H9 (cell line): ENCODE measurements around the gene CNTN2. TPM values are rescaled to one million over a fixed set of nuclear protein-coding genes. Genes with fewer than 3 reads are reported as not detected.

Experiments
- DNase-seq: peaks from one replicate; pipeline ENCODE4 v3.0.0-alpha.2; 2017
- H2AFZ ChIP-seq: one replicate; pipeline ENCODE4 v1.6.1; 2013; ENCODE audit warnings: mild to moderate bottlenecking, low read length, control low read depth, moderate library complexity
- H2AK5ac ChIP-seq: 2 replicates; pipeline ENCODE4 v1.6.1; 2013; ENCODE audit warnings: low read length, control low read depth, mixed read lengths; ENCODE audit not compliant: insufficient read length
- H2BK120ac ChIP-seq: one replicate; pipeline ENCODE4 v1.6.1; 2013; ENCODE audit warnings: low read depth, mild to moderate bottlenecking, low read length, control low read depth, inconsistent platforms; ENCODE audit not compliant: poor library complexity, severe bottlenecking
- H2BK12ac ChIP-seq: 2 replicates; pipeline ENCODE4 v1.6.1; 2013; ENCODE audit warnings: low read length, control low read depth, mixed read lengths, low read depth; ENCODE audit not compliant: insufficient read length
- H2BK15ac ChIP-seq: 2 replicates; pipeline ENCODE4 v1.6.1; 2013; ENCODE audit warnings: low read depth, low read length, control low read depth
- H2BK20ac ChIP-seq: one replicate; pipeline ENCODE4 v1.6.1; 2013; ENCODE audit warnings: low read depth, mild to moderate bottlenecking, low read length, control low read depth, inconsistent platforms; ENCODE audit not compliant: poor library complexity, severe bottlenecking
- H2BK5ac ChIP-seq: 2 replicates; pipeline ENCODE4 v1.6.1; 2013; ENCODE audit warnings: low read length, control low read depth, mixed read lengths; ENCODE audit not compliant: insufficient read length
- H3K14ac ChIP-seq: 2 replicates; pipeline ENCODE4 v1.6.1; 2013; ENCODE audit warnings: low read length, control low read depth; ENCODE audit not compliant: insufficient read depth
- H3K18ac ChIP-seq: 2 replicates; pipeline ENCODE4 v1.6.1; 2013; ENCODE audit warnings: low read depth, mild to moderate bottlenecking, mixed read lengths, low read length, control low read depth; ENCODE audit not compliant: insufficient read length
- H3K23ac ChIP-seq: 2 replicates; pipeline ENCODE4 v1.6.1; 2013; ENCODE audit warnings: low read length, control low read depth, mixed read lengths, low read depth; ENCODE audit not compliant: insufficient read length
- H3K23me2 ChIP-seq: 2 replicates; pipeline ENCODE4 v1.6.1; 2013; ENCODE audit warnings: low read depth, mild to moderate bottlenecking, mixed read lengths, low read length, control low read depth; ENCODE audit not compliant: insufficient read length, poor library complexity, severe bottlenecking
- H3K27ac ChIP-seq: 2 replicates; pipeline ENCODE4 v1.5.1; 2013; ENCODE audit warnings: low read length, control low read depth, mixed read lengths, low read depth; ENCODE audit not compliant: insufficient read length
- H3K27me3 ChIP-seq: 2 replicates; pipeline ENCODE4 v1.6.1; 2013; ENCODE audit warnings: low read length, control low read depth, inconsistent platforms; ENCODE audit not compliant: insufficient read depth
- H3K4ac ChIP-seq: 2 replicates; pipeline ENCODE4 v1.6.1; 2013; ENCODE audit warnings: low read depth, mild to moderate bottlenecking, control low read depth, inconsistent platforms, low read length, moderate library complexity
- H3K4me1 ChIP-seq: 2 replicates; pipeline ENCODE4 v1.6.1; 2013; ENCODE audit warnings: low read length, control low read depth, inconsistent platforms; ENCODE audit not compliant: insufficient read depth
- H3K4me2 ChIP-seq: 2 replicates; pipeline ENCODE4 v1.6.1; 2013; ENCODE audit warnings: low read length, control low read depth, mixed read lengths; ENCODE audit not compliant: insufficient read length, insufficient read depth
- H3K56ac ChIP-seq: 2 replicates; pipeline ENCODE4 v1.6.1; 2013; ENCODE audit warnings: low read depth, mild to moderate bottlenecking, mixed read lengths, low read length, control low read depth; ENCODE audit not compliant: insufficient read length
- H3K79me1 ChIP-seq: 2 replicates; pipeline ENCODE4 v1.6.1; 2013; ENCODE audit warnings: low read depth, mild to moderate bottlenecking, moderate library complexity, low read length, control low read depth, inconsistent platforms; ENCODE audit not compliant: insufficient read depth, poor library complexity, severe bottlenecking
- H3K79me2 ChIP-seq: 2 replicates; pipeline ENCODE4 v1.6.1; 2013; ENCODE audit warnings: low read length, control low read depth, inconsistent platforms; ENCODE audit not compliant: insufficient read depth
- H3K9ac ChIP-seq: 2 replicates; pipeline ENCODE4 v1.6.1; 2013; ENCODE audit warnings: low read length, control low read depth, mixed read lengths; ENCODE audit not compliant: insufficient read length; ENCODE audit errors: extremely low read depth
- H3K9me3 ChIP-seq: one replicate; pipeline ENCODE4 v1.6.1; 2013; ENCODE audit warnings: low read depth, low read length, inconsistent platforms; ENCODE audit not compliant: control insufficient read depth
- H3T11ph ChIP-seq: one replicate; pipeline ENCODE4 v1.6.1; 2013; ENCODE audit warnings: mild to moderate bottlenecking, low read length, control low read depth, inconsistent platforms
- H4K20me1 ChIP-seq: one replicate; pipeline ENCODE4 v1.6.1; 2013; ENCODE audit not compliant: control insufficient read depth, insufficient read length, insufficient read depth
- H4K5ac ChIP-seq: 2 replicates; pipeline ENCODE4 v1.6.1; 2013; ENCODE audit warnings: low read depth, mild to moderate bottlenecking, mixed read lengths, low read length, control low read depth; ENCODE audit not compliant: insufficient read length
- H4K8ac ChIP-seq: replicated peaks from 2 replicates; pipeline ENCODE4 v1.6.1; 2013; ENCODE audit warnings: low read length, control low read depth, mixed read lengths, low read depth; ENCODE audit not compliant: insufficient read length
- H4K91ac ChIP-seq: 2 replicates; pipeline ENCODE4 v1.6.1; 2013; ENCODE audit warnings: low read depth, mild to moderate bottlenecking, moderate library complexity, mixed read lengths, low read length, control low read depth; ENCODE audit not compliant: insufficient read length
- H3K27ac Mint-ChIP-seq, 3 experiments: 2 replicates in 2 of 3; 3 replicates in 1 of 3; pipeline ENCODE4 v1.8.0; 2020 to 2021; ENCODE audit warnings: mixed read lengths in 3 of 3, mild to moderate bottlenecking in 1 of 3, moderate library complexity in 1 of 3
- H3K27me3 Mint-ChIP-seq: 2 replicates; pipeline ENCODE4 v1.8.0; 2021; ENCODE audit warnings: low read depth, mild to moderate bottlenecking, moderate library complexity, mixed read lengths
- H3K36me3 Mint-ChIP-seq, 3 experiments: 2 replicates in 2 of 3; 3 replicates in 1 of 3; pipeline ENCODE4 v1.8.0; 2020 to 2021; ENCODE audit warnings: low read depth in 3 of 3, mixed read lengths in 3 of 3; ENCODE audit not compliant: insufficient read depth in 1 of 3
- H3K4me1 Mint-ChIP-seq, 2 experiments: 2 replicates each; pipeline ENCODE4 v1.8.0; 2020; ENCODE audit warnings: mixed read lengths in 2 of 2
- H3K4me3 Mint-ChIP-seq, 2 experiments: 2 replicates in 1 of 2; 3 replicates in 1 of 2; pipeline ENCODE4 v1.8.0; 2020 to 2021; ENCODE audit warnings: mild to moderate bottlenecking in 2 of 2, mixed read lengths in 2 of 2, moderate library complexity in 1 of 2
- H3K9me3 Mint-ChIP-seq, 2 experiments: 2 replicates in 1 of 2; 3 replicates in 1 of 2; pipeline ENCODE4 v1.8.0; 2020; ENCODE audit warnings: mild to moderate bottlenecking in 2 of 2, mixed read lengths in 2 of 2, moderate library complexity in 1 of 2
- CTCF ChIP-seq: fragments of 200-600 bp; sonication (generic); conservative IDR thresholded peaks from 3 replicates; pipeline ENCODE4 v1.8.0; 2021; ENCODE audit warnings: antibody characterized with exemption, mild to moderate bottlenecking
- WGBS: extraction: QIAGEN DNeasy Blood & Tissue Kit; methylation state at CpG from one replicate; pipeline ENCODE4 v1.1.7; 2013; ENCODE audit warnings: missing lambda C conversion rate, low lambda C conversion rate, mixed read lengths; ENCODE audit not compliant: insufficient read length; ENCODE audit errors: extremely low coverage; 5-methylcytosine and 5-hydroxymethylcytosine counted together
- total RNA-seq: library from RNA; stranded (reverse); gene quantifications from 2 replicates; pipeline ENCODE4 v1.2.1, GENCODE V29; 2021

The CNTN2 gene
- total RNA-seq, 1 experiment from 2014 or later, result 0.42 TPM

DNA sequence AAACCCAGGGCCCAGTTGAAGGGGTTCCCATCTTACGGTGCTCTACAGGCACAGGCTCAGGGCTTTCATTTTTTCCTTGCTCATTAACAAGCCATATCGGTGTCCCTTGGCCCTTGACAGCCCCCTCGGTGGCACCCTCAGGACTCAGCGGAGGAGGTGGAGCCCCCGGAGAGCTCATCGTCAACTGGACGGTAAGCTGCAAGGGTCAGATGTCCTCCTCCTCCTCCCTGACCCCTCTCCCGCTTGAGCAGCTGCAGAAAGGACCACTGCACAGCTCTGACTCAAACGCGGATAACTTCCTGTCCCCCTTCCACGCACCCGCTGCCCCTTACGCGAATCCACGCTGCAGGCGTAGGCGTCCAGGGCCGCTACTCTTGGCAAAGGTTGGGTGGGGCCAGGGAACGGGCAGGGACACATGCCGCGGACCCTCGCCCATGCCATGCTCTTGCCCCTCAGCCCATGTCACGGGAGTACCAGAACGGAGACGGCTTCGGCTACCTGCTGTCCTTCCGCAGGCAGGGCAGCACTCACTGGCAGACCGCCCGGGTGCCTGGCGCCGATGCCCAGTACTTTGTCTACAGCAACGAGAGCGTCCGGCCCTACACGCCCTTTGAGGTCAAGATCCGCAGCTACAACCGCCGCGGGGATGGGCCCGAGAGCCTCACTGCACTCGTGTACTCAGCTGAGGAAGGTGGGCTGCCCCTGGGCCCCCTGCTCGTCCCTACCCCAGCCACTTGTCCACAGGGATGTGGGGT lies 26.5 kb downstream of the CNTN2 start:
- Histone ChIP-seq H2AFZ (no peak overlapping the region), H2BK120ac (no peak overlapping the region), H2BK5ac (no peak overlapping the region), H2BK12ac (no peak overlapping the region), H3K27me3 (no peaks in the 10 kb centered on the region), H4K8ac (no peak overlapping the region), H4K91ac (no peak overlapping the region), H3K4me2 (no peak overlapping the region), H3T11ph (no peak overlapping the region), H3K4ac (no peak overlapping the region), H2BK15ac (no peak overlapping the region), H3K23ac (no peak overlapping the region), H3K9me3 (no peaks in the 10 kb centered on the region), H2BK20ac (no peak overlapping the region), H4K20me1 (no peaks in the 10 kb centered on the region), H2AK5ac (no peak overlapping the region), H3K27ac (no peak overlapping the region), H3K56ac (no peak overlapping the region), H3K18ac (no peak overlapping the region), H3K79me2 (no peaks in the 10 kb centered on the region), H3K79me1 (no peaks in the 10 kb centered on the region), H3K23me2 (peaks cover 3% of the 10 kb centered on the region), H3K14ac (no peak overlapping the region; the same call in 1 of the 2 replicates), H3K9ac (no peak overlapping the region), H3K4me1 (no peaks in the 10 kb centered on the region), H4K5ac (no peak overlapping the region)
- H3K27ac Mint-ChIP-seq, result no peak overlapping the region; a peak in 1 of 7 replicates
- WGBS, result no CpG with 5 or more reads among the region's 42 CpGs
- no peaks in the 10 kb centered on the region; the same call in 1 of the 2 replicates for H3K27me3 Mint-ChIP-seq
- no peak for DNase-seq
- H3K9me3 Mint-ChIP-seq, result no peaks in the 10 kb centered on the region
- no peaks in the 10 kb centered on the region; a peak in 2 of 4 replicates for H3K4me1 Mint-ChIP-seq
- no peak for TF ChIP-seq CTCF
- H3K36me3 Mint-ChIP-seq, result no peaks in the 10 kb centered on the region
- no peak overlapping the region for H3K4me3 Mint-ChIP-seq
